GM23338 (cell line): ENCODE measurements around the gene NME3. TPM values are rescaled to one million over a fixed set of nuclear protein-coding genes. Genes with fewer than 3 reads are reported as not detected.

Experiments
- ATAC-seq: fragments of 200-7000 bp; cut with Tn5 transposase; 3 replicates; pipeline ENCODE4 v1.9.1; 2020
- DNase-seq: peaks from one replicate; pipeline ENCODE4 v3.0.0-alpha.2; 2015; ENCODE audit warnings: low spot score
- H2AFZ ChIP-seq: fragments of 200-600 bp; sonication (generic); 2 replicates; pipeline ENCODE4 v1.8.0; 2016; ENCODE audit warnings: antibody characterized with exemption, mild to moderate bottlenecking, moderate library complexity
- H3F3A ChIP-seq: fragments of 200-600 bp; sonication (generic); replicated peaks from 2 replicates; pipeline ENCODE4 v1.8.0; 2017; ENCODE audit warnings: antibody characterized with exemption, mixed run types, low read depth
- H3K27ac ChIP-seq: fragments of 200-600 bp; sonication (generic); 2 replicates; pipeline ENCODE4 v1.6.1; 2016; ENCODE audit warnings: low read depth
- H3K27me3 ChIP-seq: fragments of 200-600 bp; sonication (generic); 2 replicates; pipeline ENCODE4 v1.8.0; 2016; ENCODE audit warnings: mild to moderate bottlenecking, mixed run types, moderate library complexity; ENCODE audit not compliant: insufficient read depth
- H3K36me3 ChIP-seq: fragments of 200-600 bp; sonication (generic); 2 replicates; pipeline ENCODE4 v1.8.0; 2016; ENCODE audit warnings: mild to moderate bottlenecking; ENCODE audit not compliant: insufficient read depth
- H3K4me1 ChIP-seq: fragments of 200-600 bp; sonication (generic); 2 replicates; pipeline ENCODE4 v1.8.0; 2016; ENCODE audit warnings: mild to moderate bottlenecking, moderate library complexity; ENCODE audit not compliant: insufficient read depth
- H3K4me2 ChIP-seq: fragments of 200-600 bp; sonication (generic); 2 replicates; pipeline ENCODE4 v1.7.1; 2017; ENCODE audit warnings: mixed run types
- H3K4me3 ChIP-seq: fragments of 200-600 bp; sonication (generic); 2 replicates; pipeline ENCODE4 v1.6.1; 2016; ENCODE audit warnings: mixed run types
- H3K79me2 ChIP-seq: fragments of 200-600 bp; sonication (generic); replicated peaks from 2 replicates; pipeline ENCODE4 v1.8.0; 2017; ENCODE audit warnings: mild to moderate bottlenecking; ENCODE audit not compliant: insufficient read depth
- H3K9me2 ChIP-seq: fragments of 200-600 bp; sonication (generic); 2 replicates; pipeline ENCODE4 v1.8.0; 2017; ENCODE audit not compliant: insufficient read depth
- H4K20me1 ChIP-seq: fragments of 200-600 bp; sonication (generic); replicated peaks from 2 replicates; pipeline ENCODE4 v1.8.0; 2017; ENCODE audit warnings: mild to moderate bottlenecking; ENCODE audit not compliant: insufficient read depth
- H3K27ac Mint-ChIP-seq: 2 replicates; pipeline ENCODE4 v1.8.0; 2020; ENCODE audit warnings: inconsistent platforms, mild to moderate bottlenecking, moderate library complexity, mixed read lengths
- H3K27me3 Mint-ChIP-seq: 3 replicates; pipeline ENCODE4 v1.8.0; 2022; ENCODE audit warnings: low read depth, mild to moderate bottlenecking, moderate library complexity, mixed read lengths, inconsistent platforms; ENCODE audit not compliant: insufficient read depth, poor library complexity
- H3K36me3 Mint-ChIP-seq: 3 replicates; pipeline ENCODE4 v1.8.0; 2021; ENCODE audit warnings: low read depth, mild to moderate bottlenecking, inconsistent platforms, moderate library complexity, mixed read lengths
- H3K4me1 Mint-ChIP-seq: 3 replicates; pipeline ENCODE4 v1.8.0; 2020; ENCODE audit warnings: mild to moderate bottlenecking, inconsistent platforms, mixed read lengths
- H3K4me3 Mint-ChIP-seq: 3 replicates; pipeline ENCODE4 v1.8.0; 2021; ENCODE audit warnings: moderate library complexity, mild to moderate bottlenecking, inconsistent platforms, mixed read lengths
- H3K9me3 Mint-ChIP-seq: 3 replicates; pipeline ENCODE4 v1.8.0; 2020; ENCODE audit warnings: moderate library complexity, mild to moderate bottlenecking, inconsistent platforms, mixed read lengths
- CREB1 ChIP-seq: fragments of 250-450 bp; sonication (Bioruptor Pico); IDR thresholded peaks from 2 replicates; pipeline ENCODE4 v1.5.0; 2020; ENCODE audit warnings: low read depth, mild to moderate bottlenecking, moderate library complexity
- CTCF ChIP-seq, 2 experiments: fragments of 200-600 bp in 1 of 2; sonication (generic) in 1 of 2; conservative IDR thresholded peaks; 2 replicates each; pipeline versions ENCODE4 v1.5.1 to v1.6.1; 2016 to 2017; ENCODE audit warnings: antibody characterized with exemption in 2 of 2, low read depth in 2 of 2, mild to moderate bottlenecking in 2 of 2, moderate library complexity in 1 of 2
- ETS1 ChIP-seq: IDR thresholded peaks from 2 replicates; pipeline ENCODE4 v1.6.1; 2016; ENCODE audit warnings: antibody characterized with exemption
- EZH2 ChIP-seq: fragments of 200-600 bp; sonication (generic); IDR thresholded peaks from one replicate; pipeline ENCODE4 v1.8.0; 2017; ENCODE audit warnings: antibody characterized with exemption, mild to moderate bottlenecking, low read depth; ENCODE audit not compliant: unreplicated experiment
- EZH2phosphoT487 ChIP-seq: fragments of 200-600 bp; sonication (generic); IDR thresholded peaks from one replicate; pipeline ENCODE4 v1.8.1; 2018; ENCODE audit warnings: antibody characterized with exemption; ENCODE audit not compliant: unreplicated experiment
- JUNB ChIP-seq: IDR thresholded peaks from one replicate; pipeline ENCODE4 v1.6.1; 2016; ENCODE audit warnings: antibody characterized with exemption; ENCODE audit not compliant: unreplicated experiment
- NANOG ChIP-seq: IDR thresholded peaks from 2 replicates; pipeline ENCODE4 v1.6.1; 2016; ENCODE audit warnings: antibody characterized with exemption, borderline replicate concordance
- POLR2AphosphoS5 ChIP-seq: IDR thresholded peaks from 2 replicates; pipeline ENCODE4 v1.6.1; 2016; ENCODE audit warnings: antibody characterized with exemption, low read depth
- REST ChIP-seq: IDR thresholded peaks from one replicate; pipeline ENCODE4 v1.6.1; 2018; ENCODE audit warnings: antibody characterized with exemption; ENCODE audit not compliant: unreplicated experiment
- STAT1 ChIP-seq: IDR thresholded peaks from one replicate; pipeline ENCODE4 v1.6.1; 2016; ENCODE audit warnings: antibody characterized with exemption; ENCODE audit not compliant: unreplicated experiment
- ZNF331 ChIP-seq: fragments of 250-450 bp; sonication (Bioruptor Pico); IDR thresholded peaks from 2 replicates; pipeline ENCODE4 v1.5.0; 2020; ENCODE audit warnings: low read depth, mild to moderate bottlenecking, moderate library complexity
- ZNF462 ChIP-seq: fragments of 250-450 bp; sonication (Bioruptor Pico); IDR thresholded peaks from 2 replicates; pipeline ENCODE4 v1.5.0; 2020; ENCODE audit warnings: mild to moderate bottlenecking, moderate library complexity
- polyA plus RNA-seq: library from polyadenylated mRNA; unstranded; fragments of >200 nt; fragmentation: Nextera tagmentation; extraction: Ambion mirVana; gene quantifications from 2 replicates; pipeline ENCODE4 v1.2.1, GENCODE V29; 2016
- total RNA-seq: library from RNA; depleted of rRNA; stranded (reverse); fragments of >200 nt; shearing (Covaris generic); gene quantifications from 2 replicates; pipeline ENCODE4 v1.2.3, GENCODE V29; 2014

The NME3 gene
- total and polyA plus RNA-seq, 2 experiments from 2014 or later, result 95.3 to 130 TPM

GRCh38 chr16:1766701-1767100 lies 4.6 kb downstream of the NME3 start:
- Mint-ChIP-seq H3K36me3 (peaks cover 15% of the 10 kb centered on the region; the same call in 2 of the 3 replicates), H3K27ac (no peak overlapping the region), H3K4me1 (peaks cover 5% of the 10 kb centered on the region), H3K27me3 (peaks cover 16% of the 10 kb centered on the region), H3K9me3 (no peaks in the 10 kb centered on the region), H3K4me3 (no peak overlapping the region)
- no peak for DNase-seq
- H3K9me2 ChIP-seq, result no peaks in the 10 kb centered on the region
- no peaks in the 10 kb centered on the region for H3K27me3 ChIP-seq
- H3K4me1 ChIP-seq, result peaks cover 4% of the 10 kb centered on the region
- TF ChIP-seq ZNF331 (CRISPR knock-in tag), result no peak
- TF ChIP-seq STAT1, result no peak
- no peak for TF ChIP-seq REST
- no peak for TF ChIP-seq CTCF (conservative IDR thresholded peaks at IDR 0.05; ENCODE audit: low read depth in 2 of 2)
- TF ChIP-seq ZNF462, result no peak
- no peak for TF ChIP-seq ETS1
- TF ChIP-seq EZH2phosphoT487, result no peak
- TF ChIP-seq POLR2AphosphoS5, result no peak
- TF ChIP-seq CREB1 (CRISPR knock-in tag), result no peak
- TF ChIP-seq NANOG, result no peak
- TF ChIP-seq EZH2, result no peak
- TF ChIP-seq JUNB, result no peak
- peaks cover 8% of the 10 kb centered on the region; the same call in 1 of the 2 replicates for H3F3A ChIP-seq
- no peaks in the 10 kb centered on the region; the same call in 1 of the 2 replicates for H4K20me1 ChIP-seq
- no peaks in the 10 kb centered on the region for H3K79me2 ChIP-seq
- no peak overlapping the region for H3K27ac ChIP-seq
- ATAC-seq, result no peak
- no peaks in the 10 kb centered on the region for H3K36me3 ChIP-seq
- H3K4me2 ChIP-seq, result no peak overlapping the region
- H3K4me3 ChIP-seq, result no peak overlapping the region
- H2AFZ ChIP-seq, result no peak overlapping the region
